Prostate gland (tissue), 2 donors: ENCODE data around the gene FAM111B. TPM values are rescaled to one million over a fixed set of nuclear protein-coding genes. Genes with fewer than 3 reads are reported as not detected.

Source experiments
- DNase-seq: peaks from one replicate; pipeline ENCODE4 v3.0.0-alpha.2; 2019; ENCODE audit warnings: low spot score
- H3K27ac ChIP-seq, 2 donors: fragments of 200-600 bp; sonication (generic); 2 replicates each; pipeline ENCODE4 v1.5.1; 2017 to 2019
- H3K27me3 ChIP-seq: fragments of 200-600 bp; sonication (generic); replicated peaks from 2 replicates; pipeline ENCODE4 v1.5.1; 2019; ENCODE audit not compliant: insufficient read depth
- H3K36me3 ChIP-seq, 2 donors: fragments of 200-600 bp; sonication (generic); 1 replicate in 1 of 2; 2 replicates in 1 of 2; pipeline versions ENCODE4 v1.5.1 to v1.8.1; 2017 to 2019
- H3K4me1 ChIP-seq: fragments of 200-600 bp; sonication (generic); replicated peaks from 2 replicates; pipeline ENCODE4 v1.5.1; 2019
- H3K4me3 ChIP-seq, 2 donors: fragments of 200-600 bp; sonication (generic); 2 replicates each; pipeline ENCODE4 v1.5.1; 2017 to 2019
- H3K9me3 ChIP-seq: fragments of 200-600 bp; sonication (generic); 2 replicates; pipeline ENCODE4 v1.5.1; 2017
- CTCF ChIP-seq, 4 experiments: fragments of 200-600 bp in 2 of 4; fragments of 450-650 bp in 2 of 4; sonication (generic) in 2 of 4; IDR thresholded peaks; 1 replicate in 3 of 4; 2 replicates in 1 of 4; pipeline ENCODE4 v1.5.1; 2016 to 2019; ENCODE audit warnings: antibody characterized with exemption in 4 of 4, mild to moderate bottlenecking in 2 of 4, moderate library complexity in 2 of 4
- POLR2A ChIP-seq: fragments of 450-650 bp; IDR thresholded peaks from one replicate; pipeline ENCODE4 v1.6.1; 2016; ENCODE audit warnings: antibody characterized with exemption, mild to moderate bottlenecking
- POLR2AphosphoS5 ChIP-seq: sonication (generic); formaldehyde crosslinking; IDR thresholded peaks from one replicate; pipeline ENCODE4 v1.6.1; 2017; ENCODE audit warnings: antibody characterized with exemption
- WGBS: methylation state at CpG from one replicate; pipeline ENCODE4 v1.1.5; 2018; 5-methylcytosine and 5-hydroxymethylcytosine counted together
- intact Hi-C: fragments of 100-400 bp; cut with DNase I; formaldehyde crosslinking; loops from one replicate; pipeline ENCODE4 v1.14.2; 2022
- total RNA-seq, 2 donors: library from RNA; depleted of rRNA; stranded (reverse); fragments of >200 nt; gene quantifications; one replicate each; pipeline ENCODE4 v1.1.0, GENCODE V29; 2016

The FAM111B gene
- total RNA-seq, 2 donors from 2014 or later: 0.62 to 1.4 TPM

- Histone ChIP-seq H3K9me3 (no peaks in the 10 kb centered on the region), H3K4me1 (peaks cover 5% of the 10 kb centered on the region), H3K4me3 (peak overlapping the region; percentile 64 to 77), H3K27ac (peak overlapping the region; percentile 90 to 95), H3K27me3 (no peaks in the 10 kb centered on the region), H3K36me3 (no peaks in the 10 kb centered on the region)
- TF ChIP-seq POLR2AphosphoS5 (no peak), POLR2A (no peak), CTCF (IDR thresholded peaks at IDR 0.05) (no peak)
- no peak for DNase-seq
- intact Hi-C loops: loop anchor here (5.0 to 10.0 kb wide), 3 partner anchors 565 to 1717 kb away; partner anchors contain the start of genes LPXN, SLC43A3, STX3 and ZFP91
- WGBS: 3% methylated on average over 3 of the region's 3 CpGs
These were observed 34.8 kb downstream of the FAM111B start for GRCh38 chr11:59141673-59142460.

GRCh38 chr11:59142530-59143507, 35.8 kb downstream of the FAM111B start, which contains the start of gene FAM111A:
Gene FAM111A, plus strand, starts transcription at chr11:59142856. Its CDS starts 6,017 bp downstream, at chr11:59148873.
- H3K36me3 ChIP-seq: no peaks in the 10 kb centered on the region
- intact Hi-C loops: loop anchor here (5.0 to 10.0 kb wide), 3 partner anchors 566 to 1718 kb away; partner anchors contain the start of genes LPXN, SLC43A3, STX3 and ZFP91
- H3K27ac ChIP-seq: peak within 1 kb of the TSS; percentile 90 to 95
- H3K4me1 ChIP-seq: peaks cover 5% of the 10 kb centered on the region
- WGBS: under 1% methylated on average over 50 of the region's 50 CpGs
- H3K4me3 ChIP-seq: peak within 1 kb of the TSS; percentile 64 to 77
- H3K27me3 ChIP-seq: no peaks in the 10 kb centered on the region
- H3K9me3 ChIP-seq: no peaks in the 10 kb centered on the region
- DNase-seq: peak; percentile 90
- TF ChIP-seq POLR2A (peak; percentile 32), CTCF (IDR thresholded peaks at IDR 0.05) (peak in 2 of 4 experiments; percentile 10 to 13), POLR2AphosphoS5 (peak; percentile 55)

- Histone ChIP-seq H3K4me1 (peaks cover 5% of the 10 kb centered on the region), H3K4me3 (peak overlapping the region; percentile 39 to 77), H3K27me3 (no peaks in the 10 kb centered on the region), H3K36me3 (no peaks in the 10 kb centered on the region), H3K27ac (peak overlapping the region; percentile 90 to 95), H3K9me3 (no peaks in the 10 kb centered on the region)
- intact Hi-C loops: loop anchor here (5.0 to 10.0 kb wide), 3 partner anchors 567 to 1719 kb away; partner anchors contain the start of genes LPXN, SLC43A3, STX3 and ZFP91
- no peak for DNase-seq
- TF ChIP-seq POLR2AphosphoS5 (no peak), POLR2A (no peak), CTCF (IDR thresholded peaks at IDR 0.05) (no peak)
- 92% methylated on average over 1 of the region's 1 CpG for WGBS
These were observed 37.1 kb downstream of the FAM111B start for GRCh38 chr11:59144096-59144495.

GRCh38 chr11:59144579-59145345, 37.7 kb downstream of the FAM111B start:
- H3K36me3 ChIP-seq: no peaks in the 10 kb centered on the region
- intact Hi-C loops: loop anchor here (5.0 to 10.0 kb wide), 3 partner anchors 567 to 1720 kb away; partner anchors contain the start of genes LPXN, SLC43A3, STX3 and ZFP91
- peak overlapping the region; percentile 90 to 95 for H3K27ac ChIP-seq
- H3K9me3 ChIP-seq: no peaks in the 10 kb centered on the region
- H3K4me3 ChIP-seq: peak overlapping the region; percentile 39 to 77
- H3K4me1 ChIP-seq: peaks cover 5% of the 10 kb centered on the region
- no peaks in the 10 kb centered on the region for H3K27me3 ChIP-seq
- peak; percentile 75 for DNase-seq
- TF ChIP-seq POLR2AphosphoS5 (peak; percentile 85), CTCF (IDR thresholded peaks at IDR 0.05) (peak in 1 of 4 experiments; percentile 14), POLR2A (peak; percentile 38)
- 2% methylated on average over 30 of the region's 39 CpGs for WGBS
